ENCODE data around the gene GTF3C4. TPM values are rescaled to one million over a fixed set of nuclear protein-coding genes. Genes with fewer than 3 reads are reported as not detected.

Gene GTF3C4
- total RNA-seq, 1 experiment from 2014 or later, result 25.1 TPM

GRCh38 chr9:132722564-132723065 lies 52.4 kb downstream of the GTF3C4 start:
- TF ChIP-seq SIN3A (IDR thresholded peaks at IDR 0.05; ENCODE audit: borderline replicate concordance, insufficient read depth, low read depth, low read length) (no peak), CTCF (IDR thresholded peaks at IDR 0.05) (no peak), POLR2AphosphoS5 (IDR thresholded peaks at IDR 0.05; ENCODE audit: low read depth, low read length) (no peak), TCF7L2 (IDR thresholded peaks at IDR 0.05; ENCODE audit: low read depth, low read length) (no peak)
- TF ChIP-seq, protein P1, sequence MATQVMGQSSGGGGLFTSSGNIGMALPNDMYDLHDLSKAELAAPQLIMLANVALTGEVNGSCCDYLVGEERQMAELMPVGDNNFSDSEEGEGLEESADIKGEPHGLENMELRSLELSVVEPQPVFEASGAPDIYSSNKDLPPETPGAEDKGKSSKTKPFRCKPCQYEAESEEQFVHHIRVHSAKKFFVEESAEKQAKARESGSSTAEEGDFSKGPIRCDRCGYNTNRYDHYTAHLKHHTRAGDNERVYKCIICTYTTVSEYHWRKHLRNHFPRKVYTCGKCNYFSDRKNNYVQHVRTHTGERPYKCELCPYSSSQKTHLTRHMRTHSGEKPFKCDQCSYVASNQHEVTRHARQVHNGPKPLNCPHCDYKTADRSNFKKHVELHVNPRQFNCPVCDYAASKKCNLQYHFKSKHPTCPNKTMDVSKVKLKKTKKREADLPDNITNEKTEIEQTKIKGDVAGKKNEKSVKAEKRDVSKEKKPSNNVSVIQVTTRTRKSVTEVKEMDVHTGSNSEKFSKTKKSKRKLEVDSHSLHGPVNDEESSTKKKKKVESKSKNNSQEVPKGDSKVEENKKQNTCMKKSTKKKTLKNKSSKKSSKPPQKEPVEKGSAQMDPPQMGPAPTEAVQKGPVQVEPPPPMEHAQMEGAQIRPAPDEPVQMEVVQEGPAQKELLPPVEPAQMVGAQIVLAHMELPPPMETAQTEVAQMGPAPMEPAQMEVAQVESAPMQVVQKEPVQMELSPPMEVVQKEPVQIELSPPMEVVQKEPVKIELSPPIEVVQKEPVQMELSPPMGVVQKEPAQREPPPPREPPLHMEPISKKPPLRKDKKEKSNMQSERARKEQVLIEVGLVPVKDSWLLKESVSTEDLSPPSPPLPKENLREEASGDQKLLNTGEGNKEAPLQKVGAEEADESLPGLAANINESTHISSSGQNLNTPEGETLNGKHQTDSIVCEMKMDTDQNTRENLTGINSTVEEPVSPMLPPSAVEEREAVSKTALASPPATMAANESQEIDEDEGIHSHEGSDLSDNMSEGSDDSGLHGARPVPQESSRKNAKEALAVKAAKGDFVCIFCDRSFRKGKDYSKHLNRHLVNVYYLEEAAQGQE (IDR thresholded peaks at IDR 0.05; ENCODE audit: insufficient read depth in 1 of 2, low read depth in 2 of 2, low read length in 1 of 2), result no peak
- no peaks in the 10 kb centered on the region for H3K27me3 ChIP-seq (ENCODE audit: control insufficient read depth, insufficient read depth, low read length)
- ATAC-seq (no peak), DNase-seq (ENCODE audit: low read depth, low spot score) (no peak)
- ChIA-PET POLR2A (no interaction called here), CTCF (no interaction called here)
- no peak overlapping the region for H3K27ac ChIP-seq (ENCODE audit: low read length)
- in situ Hi-C loops (cut with HindIII; ENCODE audit: low pct_unique_long_range_greater_than_20kb, low sequenced_read_pairs) (no loop called here), intact Hi-C loops (cut with micrococcal nuclease; ENCODE audit: unreplicated experiment) (no loop called here)
- H3K9me3 ChIP-seq (ENCODE audit: control insufficient read depth, insufficient read depth, low read depth, low read length), result no peaks in the 10 kb centered on the region
- no peak overlapping the region for H3K4me3 ChIP-seq (ENCODE audit: low read depth in 2 of 2, low read length in 2 of 2)
- H3K36me3 ChIP-seq (ENCODE audit: control insufficient read depth, insufficient read depth, low read length), result no peaks in the 10 kb centered on the region
- H3K4me1 ChIP-seq (ENCODE audit: control insufficient read depth, insufficient read depth, low read length), result no peaks in the 10 kb centered on the region
- BruUV-seq (replicated peaks), result no TSS peak

- ATAC-seq, result no peak
- in situ Hi-C loops (cut with HindIII; ENCODE audit: low pct_unique_long_range_greater_than_20kb, low sequenced_read_pairs), result no loop called here
- CTCF ChIA-PET, result no interaction called here
- no peaks in the 10 kb centered on the region for H3K9me3 ChIP-seq (ENCODE audit: control insufficient read depth, insufficient read depth, low read depth, low read length)
- DNase-seq (ENCODE audit: low read depth, low spot score), result no peak
- intact Hi-C loops (cut with micrococcal nuclease; ENCODE audit: unreplicated experiment), result no loop called here
- no peaks in the 10 kb centered on the region for H3K27me3 ChIP-seq (ENCODE audit: control insufficient read depth, insufficient read depth, low read length)
- no peak for TF ChIP-seq CTCF (IDR thresholded peaks at IDR 0.05)
- TF ChIP-seq, protein P1 (IDR thresholded peaks at IDR 0.05; ENCODE audit: insufficient read depth in 1 of 2, low read depth in 2 of 2, low read length in 1 of 2), result no peak
- TF ChIP-seq TCF7L2 (IDR thresholded peaks at IDR 0.05; ENCODE audit: low read depth, low read length), result no peak
- TF ChIP-seq SIN3A (IDR thresholded peaks at IDR 0.05; ENCODE audit: borderline replicate concordance, insufficient read depth, low read depth, low read length), result no peak
- no peak for TF ChIP-seq POLR2AphosphoS5 (IDR thresholded peaks at IDR 0.05; ENCODE audit: low read depth, low read length)
- no TSS peak for BruUV-seq (replicated peaks)
- no peak overlapping the region for H3K27ac ChIP-seq (ENCODE audit: low read length)
- POLR2A ChIA-PET, result no interaction called here
- H3K4me1 ChIP-seq (ENCODE audit: control insufficient read depth, insufficient read depth, low read length), result no peaks in the 10 kb centered on the region
- no peaks in the 10 kb centered on the region for H3K36me3 ChIP-seq (ENCODE audit: control insufficient read depth, insufficient read depth, low read length)
- no peak overlapping the region for H3K4me3 ChIP-seq (ENCODE audit: low read depth in 2 of 2, low read length in 2 of 2)
Observed at GRCh38 chr9:132723809-132724208, 53.5 kb downstream of the GTF3C4 start.

Data from Panc1 (cell line).